G401.6 (cell line): ENCODE data around the gene C1orf122.

Experiments used
- FAIRE-seq: peaks from 2 replicates; lab custom pipeline; 2012; peaks lifted over from hg19 to GRCh38; lab: Jason Lieb, UNC

C1orf122 gene

GRCh38 chr1:37845786-37846185, 38.2 kb downstream of the C1orf122 start:
- no peak for FAIRE-seq

DNA sequence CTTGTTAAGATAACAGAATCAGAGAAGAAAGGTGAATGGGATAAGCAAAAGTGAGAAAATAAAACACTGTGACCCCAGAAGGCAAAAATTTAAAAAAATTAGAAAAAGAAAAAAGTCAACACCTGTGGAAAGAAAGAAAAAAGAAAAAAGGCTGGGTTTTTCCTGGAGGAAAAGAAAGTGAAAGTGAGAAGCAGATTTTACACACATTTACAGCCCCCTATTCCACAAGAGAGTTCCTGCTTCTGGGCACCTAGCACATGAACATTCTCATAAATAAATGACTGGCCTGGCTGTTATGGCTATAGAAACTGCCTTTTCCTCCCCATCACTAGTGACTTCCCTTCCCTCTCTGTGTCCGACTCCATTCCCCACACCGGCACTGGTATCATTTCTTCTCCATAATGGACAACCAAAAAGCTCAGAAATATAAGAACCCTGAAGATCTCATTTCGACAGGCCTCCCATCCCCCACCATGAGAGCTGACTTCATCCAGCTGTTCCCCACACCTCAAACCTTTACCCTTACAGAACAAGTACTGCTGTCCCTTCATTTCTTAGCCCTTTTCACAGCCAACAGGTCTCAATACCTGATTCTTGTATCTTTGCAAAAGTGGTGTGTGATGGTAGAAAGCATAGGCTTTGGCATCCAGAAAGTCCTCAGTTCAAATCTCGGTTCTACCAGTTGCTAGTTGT, 39.2 kb downstream of the C1orf122 start:
- no peak for FAIRE-seq

DNA sequence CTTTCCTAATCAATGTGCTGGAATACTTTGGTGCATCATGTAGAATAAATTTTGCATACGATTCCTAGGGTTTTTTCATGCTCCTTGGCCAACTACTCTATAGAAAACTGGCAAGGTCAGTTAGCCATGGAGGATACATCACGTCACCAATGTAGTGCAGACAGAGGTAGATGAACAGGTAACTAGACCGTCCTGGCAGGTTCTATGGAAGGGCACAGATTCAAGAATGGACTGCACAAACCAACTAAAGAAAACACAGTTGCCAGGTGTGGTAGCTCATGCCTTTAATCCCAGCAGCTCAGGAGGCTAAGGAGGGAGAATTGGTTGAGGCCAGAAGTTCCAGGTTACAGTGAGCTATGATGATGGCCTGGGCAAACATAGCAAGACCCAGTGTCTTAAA, 41.9 kb downstream of the C1orf122 start:
- FAIRE-seq, result no peak

DNA sequence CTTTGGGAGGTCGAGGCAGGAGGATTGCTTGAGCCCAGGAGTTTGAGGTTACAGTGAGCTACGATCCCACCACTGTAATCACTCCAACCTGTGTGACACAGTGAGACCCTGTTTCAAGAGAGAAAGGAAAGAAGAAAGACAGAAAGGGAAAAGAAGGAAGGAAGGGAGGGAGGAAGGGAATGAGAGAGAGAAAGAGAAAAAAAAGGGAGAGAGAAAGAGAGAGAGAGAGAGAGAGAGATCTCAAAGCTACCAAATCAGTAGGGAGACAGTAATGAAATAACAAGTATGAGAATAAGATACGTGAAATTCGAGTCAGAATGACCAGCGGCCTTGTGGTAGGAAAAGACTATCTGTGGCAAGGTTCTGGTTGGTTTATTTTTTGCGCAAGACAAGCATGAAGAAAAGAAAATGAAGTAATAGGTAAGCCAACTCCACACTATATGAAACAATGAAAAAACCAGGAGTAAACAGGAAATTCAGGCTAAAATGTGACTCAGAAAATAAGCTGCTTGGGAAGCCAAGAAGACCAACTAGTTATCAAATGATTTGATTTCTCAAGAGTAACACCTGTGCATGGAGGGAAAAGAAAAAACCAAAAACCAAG, 42.9 kb downstream of the C1orf122 start:
- FAIRE-seq, result no peak

GRCh38 chr1:37851262-37851661, 43.7 kb downstream of the C1orf122 start:
- FAIRE-seq, result no peak

DNA sequence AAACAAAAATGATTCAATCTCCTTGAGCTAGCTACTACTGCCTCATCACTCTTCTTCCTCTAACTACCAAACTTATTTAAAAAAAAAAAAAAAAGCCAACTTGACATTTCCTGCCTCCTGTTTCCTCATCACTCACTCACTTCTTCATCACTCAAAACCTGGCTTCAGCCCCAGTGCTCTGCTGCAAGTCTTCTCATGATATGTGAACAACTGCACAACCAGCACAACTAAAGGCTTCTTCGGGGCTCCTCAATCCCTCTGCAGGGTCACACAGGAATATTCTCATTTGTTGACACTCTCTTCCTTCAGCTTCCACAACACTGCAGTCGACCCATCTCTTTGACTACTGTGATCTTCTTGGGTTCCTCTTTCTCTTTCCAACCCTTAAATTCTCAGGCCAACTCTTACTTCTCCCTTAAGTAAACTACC, 44.2 kb downstream of the C1orf122 start:
- no peak for FAIRE-seq

GRCh38 chr1:37853157-37853556, 45.6 kb downstream of the C1orf122 start:
- FAIRE-seq, result no peak

DNA sequence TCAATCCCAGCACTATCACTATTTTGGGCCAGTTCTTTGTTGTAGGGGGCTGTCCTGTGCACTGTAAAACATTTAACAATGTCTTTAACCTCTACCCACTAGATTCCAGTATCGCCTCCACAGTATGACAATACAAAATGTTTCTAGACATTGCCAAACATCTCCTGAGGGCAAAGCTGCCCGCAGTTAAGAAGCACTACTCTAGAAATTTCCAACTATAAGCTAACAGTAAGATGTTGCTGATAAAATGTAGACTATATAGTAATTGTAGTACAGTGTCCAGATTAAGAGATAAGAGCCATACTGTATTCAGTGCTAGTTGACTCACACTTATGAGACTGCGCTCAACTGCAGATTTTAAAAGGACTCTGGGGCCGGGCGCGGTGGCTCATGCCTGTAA, 46.8 kb downstream of the C1orf122 start:
- FAIRE-seq, result no peak
